ENCODE data around the gene SEMA5B.

SEMA5B gene

DNA sequence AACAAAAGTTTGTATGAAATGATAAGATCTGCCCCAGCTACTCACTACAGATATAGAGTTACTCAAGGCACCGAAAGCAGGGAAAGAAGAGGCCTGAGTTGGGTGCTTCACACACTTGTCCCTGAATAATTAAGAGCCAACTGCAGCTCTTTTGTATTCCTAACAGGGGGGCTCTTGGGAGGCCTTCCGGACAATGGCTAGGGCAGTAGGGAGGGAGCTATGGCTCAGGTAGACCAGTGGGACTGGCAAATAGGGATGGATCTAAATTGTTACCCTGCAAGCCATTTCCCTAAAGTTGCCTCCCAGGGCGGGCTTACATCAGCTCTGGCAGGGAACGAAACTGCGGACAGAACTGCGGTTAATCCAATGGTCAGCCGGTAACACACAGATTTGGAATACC is 6.2 kb downstream of the SEMA5B start:
- H3K27me3 ChIP-seq (ENCODE audit: insufficient read depth, poor library complexity, severe bottlenecking), result peaks cover 54% of the 10 kb centered on the region
- no peak for DNase-seq (ENCODE audit: low read depth in 1 of 2, low spot score in 1 of 2)
- H3K27ac ChIP-seq (replicated peaks), result no peak overlapping the region
- TF ChIP-seq GABPA (IDR thresholded peaks at IDR 0.05; ENCODE audit: low read depth), result no peak
- TF ChIP-seq SPI1 (IDR thresholded peaks at IDR 0.05; ENCODE audit: borderline replicate concordance, low read depth), result no peak
- no peak for TF ChIP-seq CTCF (IDR thresholded peaks at IDR 0.05; ENCODE audit: insufficient read depth, low read length)
- no peak for TF ChIP-seq POLR2AphosphoS5 (IDR thresholded peaks at IDR 0.05; ENCODE audit: low read depth)
- TF ChIP-seq, protein P1, sequence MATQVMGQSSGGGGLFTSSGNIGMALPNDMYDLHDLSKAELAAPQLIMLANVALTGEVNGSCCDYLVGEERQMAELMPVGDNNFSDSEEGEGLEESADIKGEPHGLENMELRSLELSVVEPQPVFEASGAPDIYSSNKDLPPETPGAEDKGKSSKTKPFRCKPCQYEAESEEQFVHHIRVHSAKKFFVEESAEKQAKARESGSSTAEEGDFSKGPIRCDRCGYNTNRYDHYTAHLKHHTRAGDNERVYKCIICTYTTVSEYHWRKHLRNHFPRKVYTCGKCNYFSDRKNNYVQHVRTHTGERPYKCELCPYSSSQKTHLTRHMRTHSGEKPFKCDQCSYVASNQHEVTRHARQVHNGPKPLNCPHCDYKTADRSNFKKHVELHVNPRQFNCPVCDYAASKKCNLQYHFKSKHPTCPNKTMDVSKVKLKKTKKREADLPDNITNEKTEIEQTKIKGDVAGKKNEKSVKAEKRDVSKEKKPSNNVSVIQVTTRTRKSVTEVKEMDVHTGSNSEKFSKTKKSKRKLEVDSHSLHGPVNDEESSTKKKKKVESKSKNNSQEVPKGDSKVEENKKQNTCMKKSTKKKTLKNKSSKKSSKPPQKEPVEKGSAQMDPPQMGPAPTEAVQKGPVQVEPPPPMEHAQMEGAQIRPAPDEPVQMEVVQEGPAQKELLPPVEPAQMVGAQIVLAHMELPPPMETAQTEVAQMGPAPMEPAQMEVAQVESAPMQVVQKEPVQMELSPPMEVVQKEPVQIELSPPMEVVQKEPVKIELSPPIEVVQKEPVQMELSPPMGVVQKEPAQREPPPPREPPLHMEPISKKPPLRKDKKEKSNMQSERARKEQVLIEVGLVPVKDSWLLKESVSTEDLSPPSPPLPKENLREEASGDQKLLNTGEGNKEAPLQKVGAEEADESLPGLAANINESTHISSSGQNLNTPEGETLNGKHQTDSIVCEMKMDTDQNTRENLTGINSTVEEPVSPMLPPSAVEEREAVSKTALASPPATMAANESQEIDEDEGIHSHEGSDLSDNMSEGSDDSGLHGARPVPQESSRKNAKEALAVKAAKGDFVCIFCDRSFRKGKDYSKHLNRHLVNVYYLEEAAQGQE (IDR thresholded peaks at IDR 0.05; ENCODE audit: insufficient replicate concordance, low read depth), result no peak
- no peak overlapping the region for H3K4me3 ChIP-seq (replicated peaks; ENCODE audit: insufficient read depth, low read length)

DNA sequence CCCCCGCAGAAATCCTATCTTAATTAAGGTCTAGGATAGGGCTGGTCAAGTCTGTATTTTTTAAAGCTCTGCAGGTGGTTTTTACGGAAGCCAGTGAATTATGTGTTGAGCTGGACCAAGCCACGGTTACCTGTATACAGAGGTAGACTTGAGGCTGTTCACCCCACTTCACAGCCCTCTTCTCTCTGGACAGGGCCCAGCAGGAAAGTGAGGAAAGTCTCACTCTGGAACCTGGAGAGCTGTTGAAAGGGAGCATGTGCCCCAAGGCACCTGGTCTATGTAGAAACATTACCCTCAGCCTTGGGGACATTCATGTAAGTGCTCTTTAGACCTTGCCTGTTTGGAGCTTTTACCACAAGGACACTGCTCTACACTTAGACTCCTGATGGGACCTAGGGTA is 6.9 kb downstream of the SEMA5B start:
- H3K4me3 ChIP-seq (replicated peaks; ENCODE audit: insufficient read depth, low read length), result no peak overlapping the region
- DNase-seq (ENCODE audit: low read depth in 1 of 2, low spot score in 1 of 2), result no peak
- TF ChIP-seq SPI1 (IDR thresholded peaks at IDR 0.05; ENCODE audit: borderline replicate concordance, low read depth) (no peak), CTCF (IDR thresholded peaks at IDR 0.05; ENCODE audit: insufficient read depth, low read length) (no peak), POLR2AphosphoS5 (IDR thresholded peaks at IDR 0.05; ENCODE audit: low read depth) (no peak), GABPA (IDR thresholded peaks at IDR 0.05; ENCODE audit: low read depth) (no peak)
- TF ChIP-seq, protein P1 (IDR thresholded peaks at IDR 0.05; ENCODE audit: insufficient replicate concordance, low read depth), result no peak
- no peak overlapping the region for H3K27ac ChIP-seq (replicated peaks)
- peaks cover 49% of the 10 kb centered on the region for H3K27me3 ChIP-seq (ENCODE audit: insufficient read depth, poor library complexity, severe bottlenecking)

DNA sequence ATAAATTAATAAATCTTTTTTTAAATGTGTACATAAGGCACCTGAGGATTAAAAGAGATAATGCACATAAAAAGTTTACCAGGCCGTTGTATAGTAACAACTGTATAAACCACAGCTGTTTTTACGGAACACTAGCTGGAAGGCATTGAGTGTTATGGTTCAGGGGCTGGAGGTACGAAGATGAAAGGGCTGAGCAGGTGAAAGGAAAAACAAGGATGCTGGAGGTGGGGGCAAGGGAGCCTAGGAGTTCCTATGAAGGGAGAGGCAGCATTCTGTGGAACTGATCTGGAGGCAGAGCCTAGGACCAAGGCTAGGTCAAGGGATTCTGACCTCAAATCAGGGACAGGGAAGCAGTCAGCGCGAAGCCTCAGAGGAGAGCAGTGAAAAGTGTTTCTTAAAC is 8.0 kb downstream of the SEMA5B start:
- DNase-seq (ENCODE audit: low read depth in 1 of 2, low spot score in 1 of 2), result no peak
- TF ChIP-seq, protein P1 (IDR thresholded peaks at IDR 0.05; ENCODE audit: insufficient replicate concordance, low read depth), result no peak
- TF ChIP-seq SPI1 (IDR thresholded peaks at IDR 0.05; ENCODE audit: borderline replicate concordance, low read depth) (no peak), POLR2AphosphoS5 (IDR thresholded peaks at IDR 0.05; ENCODE audit: low read depth) (no peak), CTCF (IDR thresholded peaks at IDR 0.05; ENCODE audit: insufficient read depth, low read length) (no peak)
- H3K4me3 ChIP-seq (replicated peaks; ENCODE audit: insufficient read depth, low read length), result no peak overlapping the region
- no peak overlapping the region for H3K27ac ChIP-seq (replicated peaks)
- H3K27me3 ChIP-seq (ENCODE audit: insufficient read depth, poor library complexity, severe bottlenecking), result peaks cover 39% of the 10 kb centered on the region

Data from HL-60 (cell line).